SK-N-SH (cell line): ENCODE measurements around the gene DYNLL1. TPM values are rescaled to one million over a fixed set of nuclear protein-coding genes. Genes with fewer than 3 reads are reported as not detected.
"Not testable (repeated sequence)": the region's sequence is repeated elsewhere in the genome, so short reads cannot be mapped to it uniquely, and the experiment has no call there.

Experiments used
- CTCF ChIA-PET: fragments of 300-600, 350-600 bp; formaldehyde crosslinking; extraction: SDS; loops from one replicate; lab custom pipeline; 2021; lab: Yijun Ruan, JAX
- POLR2A ChIA-PET: fragments of 350-600 bp; sonication (Branson Sonifier 250); formaldehyde crosslinking; extraction: SDS; loops from one replicate; lab custom pipeline; 2020; ENCODE audit warnings: antibody characterized with exemption, inconsistent platforms; lab: Yijun Ruan, JAX
- DNase-seq: peaks from one replicate; pipeline ENCODE4 v3.0.0; 2012
- H2AFZ ChIP-seq: fragments of 200-600 bp; sonication (generic); 2 replicates; pipeline ENCODE4 v1.8.1; 2016; ENCODE audit warnings: antibody characterized with exemption, mild to moderate bottlenecking, low read depth
- H3F3A ChIP-seq: fragments of 200-600 bp; sonication (generic); replicated peaks from 2 replicates; pipeline ENCODE3; 2016; ENCODE audit warnings: antibody characterized with exemption, mild to moderate bottlenecking; ENCODE audit not compliant: insufficient read depth
- H3K27ac ChIP-seq, 2 experiments: fragments of 200-500 bp in 1 of 2; fragments of 200-600 bp in 1 of 2; sonication (Bioruptor generic) in 1 of 2; sonication (generic), shearing (Covaris generic) in 1 of 2; 2 replicates each; pipeline versions ENCODE4 v1.5.1 to v1.6.1; 2014 to 2016; ENCODE audit warnings: low read depth in 2 of 2, inconsistent platforms in 1 of 2, low read length in 1 of 2, mild to moderate bottlenecking in 1 of 2, mixed read lengths in 1 of 2
- H3K27me3 ChIP-seq: fragments of 200-600 bp; sonication (generic), shearing (Covaris generic); 2 replicates; pipeline ENCODE4 v1.6.1; 2016; ENCODE audit warnings: mixed run types; ENCODE audit not compliant: insufficient read depth
- H3K36me3 ChIP-seq, 2 experiments: fragments of 200-500 bp in 1 of 2; fragments of 200-600 bp in 1 of 2; sonication (Bioruptor generic) in 1 of 2; sonication (generic) in 1 of 2; replicated peaks in 1 of 2; 2 replicates each; pipeline versions ENCODE3 to v1.5.1; 2014 to 2016; ENCODE audit warnings: low read length in 1 of 2, mild to moderate bottlenecking in 1 of 2; ENCODE audit not compliant: insufficient read depth in 2 of 2, control insufficient read depth in 1 of 2
- H3K4me1 ChIP-seq, 2 experiments: fragments of 200-500 bp in 1 of 2; fragments of 200-600 bp in 1 of 2; sonication (Bioruptor generic) in 1 of 2; sonication (generic), shearing (Covaris generic) in 1 of 2; 2 replicates each; pipeline versions ENCODE4 v1.5.1 to v1.6.1; 2014 to 2016; ENCODE audit warnings: low read depth in 1 of 2, low read length in 1 of 2, mixed run types in 1 of 2; ENCODE audit not compliant: insufficient read depth in 2 of 2, control insufficient read depth in 1 of 2
- H3K4me2 ChIP-seq: fragments of 200-600 bp; sonication (generic), shearing (Covaris generic); 2 replicates; pipeline ENCODE4 v1.6.1; 2017; ENCODE audit warnings: mixed run types
- H3K4me3 ChIP-seq, 2 experiments: fragments of 200-500 bp in 1 of 2; fragments of 200-600 bp in 1 of 2; sonication (Bioruptor generic) in 1 of 2; sonication (generic), shearing (Covaris generic) in 1 of 2; 2 replicates each; pipeline versions ENCODE4 v1.5.1 to v1.8.1; 2014 to 2016; ENCODE audit warnings: low read depth in 2 of 2, inconsistent platforms in 1 of 2, low read length in 1 of 2, mild to moderate bottlenecking in 1 of 2, mixed read lengths in 1 of 2, moderate library complexity in 1 of 2
- H3K79me2 ChIP-seq: fragments of 200-600 bp; sonication (generic); 2 replicates; pipeline ENCODE4 v1.8.1; 2017; ENCODE audit warnings: mild to moderate bottlenecking; ENCODE audit not compliant: insufficient read depth
- H3K9ac ChIP-seq: fragments of 200-600 bp; sonication (generic); 2 replicates; pipeline ENCODE4 v1.6.1; 2017; ENCODE audit warnings: mixed run types
- H3K9me2 ChIP-seq: fragments of 200-600 bp; sonication (generic); 2 replicates; pipeline ENCODE4 v1.6.1; 2017; ENCODE audit warnings: mixed run types
- H3K9me3 ChIP-seq: fragments of 200-600 bp; sonication (generic); 2 replicates; pipeline ENCODE4 v1.6.1; 2017; ENCODE audit warnings: mixed run types, mild to moderate bottlenecking, moderate library complexity
- H4K20me1 ChIP-seq: fragments of 200-600 bp; sonication (generic); 2 replicates; pipeline ENCODE4 v1.6.1; 2017; ENCODE audit warnings: mild to moderate bottlenecking, mixed run types; ENCODE audit not compliant: insufficient read depth
- EP300 ChIP-seq, 2 experiments: IDR thresholded peaks; 2 replicates each; pipeline versions ENCODE4 v1.4.0 to v1.6.1; 2012; ENCODE audit warnings: borderline replicate concordance in 1 of 2, low read depth in 1 of 2, low read length in 1 of 2
- FOXM1 ChIP-seq: IDR thresholded peaks from 2 replicates; pipeline ENCODE4 v1.4.0; 2012; ENCODE audit warnings: low read depth, mild to moderate bottlenecking
- GATA2 ChIP-seq: sonication (generic); formaldehyde crosslinking; IDR thresholded peaks from 2 replicates; pipeline ENCODE4 v1.5.0; 2020; ENCODE audit warnings: mild to moderate bottlenecking, missing genetic modification reagents
- IRF3 ChIP-seq: fragments of 150-350 bp; IDR thresholded peaks from 2 replicates; pipeline ENCODE4 v1.6.1; 2016; ENCODE audit warnings: mild to moderate bottlenecking, low read depth, low read length
- JUND ChIP-seq: IDR thresholded peaks from 2 replicates; pipeline ENCODE4 v1.4.0; 2012
- MXI1 ChIP-seq: IDR thresholded peaks from 2 replicates; pipeline ENCODE4 v1.6.1; 2012; ENCODE audit warnings: mild to moderate bottlenecking, low read depth, low read length, improper control_type of control experiment
- NFIC ChIP-seq: IDR thresholded peaks from 2 replicates; pipeline ENCODE4 v1.4.0; 2012; ENCODE audit warnings: borderline replicate concordance
- NRF1 ChIP-seq: IDR thresholded peaks from 2 replicates; pipeline ENCODE4 v1.6.1; 2012; ENCODE audit warnings: low read depth, mild to moderate bottlenecking, low read length
- POLR2AphosphoS5 ChIP-seq: IDR thresholded peaks from 2 replicates; pipeline ENCODE4 v1.6.1; 2012; ENCODE audit warnings: low read depth, low read length
- RAD21 ChIP-seq: IDR thresholded peaks from 2 replicates; pipeline ENCODE4 v1.6.1; 2012; ENCODE audit warnings: mild to moderate bottlenecking, low read length
- RFX5 ChIP-seq: IDR thresholded peaks from 2 replicates; pipeline ENCODE4 v1.6.1; 2012; ENCODE audit warnings: mild to moderate bottlenecking, improper control_type of control experiment, low read length
- RXRA ChIP-seq: IDR thresholded peaks from 2 replicates; pipeline ENCODE4 v1.4.0; 2012; ENCODE audit warnings: low read depth, mild to moderate bottlenecking, borderline replicate concordance
- TCF12 ChIP-seq: IDR thresholded peaks from 2 replicates; pipeline ENCODE4 v1.4.0; 2012
- TEAD4 ChIP-seq: IDR thresholded peaks from 2 replicates; pipeline ENCODE4 v1.4.0; 2012; ENCODE audit warnings: mild to moderate bottlenecking, borderline replicate concordance; ENCODE audit not compliant: insufficient read depth
- YY1 ChIP-seq: IDR thresholded peaks from 2 replicates; pipeline ENCODE4 v1.4.0; 2012; ENCODE audit warnings: low read depth, mild to moderate bottlenecking
- WGBS: methylation state at CpG from one replicate; pipeline ENCODE4 v1.1.6; 2017; ENCODE audit warnings: low lambda C conversion rate; 5-methylcytosine and 5-hydroxymethylcytosine counted together
- polyA plus RNA-seq, 3 experiments: library from polyadenylated mRNA; depleted of rRNA; stranded (reverse); fragments of >200 nt; gene quantifications; 2 replicates each; pipeline ENCODE4 v1.2.3, GENCODE V29; 2012
- TF ChIP-seq, protein P1 (sequence below): IDR thresholded peaks from 2 replicates; pipeline ENCODE4; 2012
- TF ChIP-seq, protein P2 (sequence below): fragments of 200-600 bp; sonication (generic); IDR thresholded peaks from 2 replicates; pipeline ENCODE4 v1.6.1; 2017; ENCODE audit warnings: antibody characterized with exemption, mild to moderate bottlenecking, moderate library complexity

Gene DYNLL1
- polyA plus RNA-seq, 1 of the 3 experiments (the other 2 are of a cell fraction), result 607 TPM

DNA sequence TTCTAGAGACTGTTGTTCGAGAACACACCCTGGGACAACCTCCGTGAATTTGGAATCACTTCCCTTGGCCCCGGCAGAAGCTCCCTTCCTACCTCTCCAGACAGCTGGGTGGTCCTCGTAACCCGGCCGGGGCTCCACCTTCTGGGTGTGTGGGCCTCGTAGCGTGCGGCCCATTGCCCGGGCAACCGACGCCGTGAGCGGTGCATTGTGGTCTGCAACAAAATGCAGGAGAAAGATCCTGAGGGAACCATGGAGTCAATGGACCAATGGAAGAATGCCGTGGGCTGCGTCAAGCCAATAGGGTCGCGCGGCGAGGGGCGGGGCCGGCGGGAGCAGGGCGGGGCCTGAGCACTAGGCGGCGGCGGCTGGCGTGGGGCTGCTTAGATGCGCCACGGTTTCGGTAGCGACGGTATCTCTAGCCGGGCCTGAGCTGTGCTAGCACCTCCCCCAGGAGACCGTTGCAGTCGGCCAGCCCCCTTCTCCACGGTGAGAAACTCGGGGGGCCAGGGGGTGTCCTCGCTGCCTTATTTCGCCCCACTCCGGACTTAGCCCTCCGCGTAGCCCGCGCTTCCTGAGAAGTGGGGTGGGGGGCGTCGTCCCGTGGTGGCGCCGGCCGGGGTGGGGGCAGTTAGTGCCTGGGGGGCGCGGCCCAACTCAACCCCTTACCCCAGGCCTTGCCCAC lies at the start of gene DYNLL1 (continued):
- TF ChIP-seq NFIC, result no peak
- TF ChIP-seq, protein P1, sequence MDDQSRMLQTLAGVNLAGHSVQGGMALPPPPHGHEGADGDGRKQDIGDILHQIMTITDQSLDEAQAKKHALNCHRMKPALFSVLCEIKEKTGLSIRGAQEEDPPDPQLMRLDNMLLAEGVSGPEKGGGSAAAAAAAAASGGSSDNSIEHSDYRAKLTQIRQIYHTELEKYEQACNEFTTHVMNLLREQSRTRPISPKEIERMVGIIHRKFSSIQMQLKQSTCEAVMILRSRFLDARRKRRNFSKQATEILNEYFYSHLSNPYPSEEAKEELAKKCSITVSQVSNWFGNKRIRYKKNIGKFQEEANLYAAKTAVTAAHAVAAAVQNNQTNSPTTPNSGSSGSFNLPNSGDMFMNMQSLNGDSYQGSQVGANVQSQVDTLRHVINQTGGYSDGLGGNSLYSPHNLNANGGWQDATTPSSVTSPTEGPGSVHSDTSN, result peak; percentile 43; the same call in 1 of the 2 replicates
- peak; percentile 80 for TF ChIP-seq IRF3
- TF ChIP-seq GATA2, result no peak
- TF ChIP-seq RAD21, result no peak
- TF ChIP-seq RXRA, result peak; percentile 95
- TF ChIP-seq MXI1, result peak; percentile 99
- 0 out of 2 replicates have a peak, but pooled peaks have one; percentile 16 for TF ChIP-seq YY1
- TF ChIP-seq NRF1, result no peak
- peak; percentile 51; the same call in 1 of the 2 replicates for TF ChIP-seq TCF12
- peak; percentile 72; the same call in 1 of the 2 replicates for TF ChIP-seq RFX5

DNA sequence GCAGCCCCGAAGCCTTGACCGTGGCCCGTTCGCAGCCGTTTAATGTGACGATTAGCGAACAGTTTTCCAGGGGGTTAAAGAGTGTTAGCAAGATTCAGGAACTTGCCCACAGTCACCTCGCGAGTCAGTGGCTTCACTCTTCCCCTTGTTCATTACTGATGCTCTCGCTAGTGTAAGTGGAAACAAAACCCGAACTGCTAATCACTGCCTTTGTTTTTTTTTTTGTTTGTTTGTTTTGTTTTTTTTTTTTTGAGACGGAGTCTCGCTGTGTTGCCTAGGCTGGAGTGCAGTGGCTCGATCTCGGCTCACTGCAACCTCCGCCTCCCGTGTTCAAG lies 49.1 kb upstream of the DYNLL1 start:
- H3K79me2 ChIP-seq, result peaks cover 90% of the 10 kb centered on the region
- ChIA-PET CTCF (interaction anchor here (1.1 kb wide), 1 partner anchor 20 kb away, joined by 3 read pairs; no protein-coding TSS in a partner anchor), POLR2A (interaction anchor here (0.6 kb wide), 1 partner anchor 260 kb away, joined by 3 read pairs; no protein-coding TSS in a partner anchor)
- H3K9me3 ChIP-seq, H4K20me1 ChIP-seq, H3K4me1 ChIP-seq, DNase-seq, H3K27me3 ChIP-seq, H3K9me2 ChIP-seq: not testable (repeated sequence)
- peak overlapping the region; percentile 80 for H3K4me2 ChIP-seq
- H2AFZ ChIP-seq, result peak overlapping the region; percentile 94
- WGBS, result 7% methylated on average over 17 of the region's 17 CpGs
- peak overlapping the region; percentile 89 for H3K9ac ChIP-seq
- H3K36me3 ChIP-seq, result peaks cover 20 to 55% of the 10 kb centered on the region in 2 experiments
- H3F3A ChIP-seq, result peaks cover 36% of the 10 kb centered on the region
- H3K4me3 ChIP-seq, result peak overlapping the region; percentile 65 to 98
- peak overlapping the region in 1 of 2 experiments; percentile 68; a peak in 1 of 4 replicates for H3K27ac ChIP-seq

DNA sequence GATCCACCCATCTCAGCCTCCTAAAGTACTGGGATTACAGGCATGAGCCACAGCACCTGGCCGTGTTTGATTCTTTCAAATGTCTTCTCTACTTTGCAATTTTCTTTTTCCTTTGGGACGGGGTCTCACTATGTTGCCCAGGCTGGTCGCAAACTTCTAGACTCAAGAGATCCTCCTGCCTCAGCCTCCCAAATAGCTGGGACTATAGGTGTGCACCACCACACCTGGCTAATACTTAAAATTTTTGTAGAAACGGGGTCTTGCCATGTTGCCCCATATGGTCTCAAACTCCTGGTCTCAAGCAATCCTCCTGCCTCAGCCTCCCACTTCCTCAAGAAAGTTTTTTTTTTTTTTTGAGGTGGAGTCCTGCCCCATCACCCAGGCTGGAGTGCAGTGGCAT lies 47.9 kb upstream of the DYNLL1 start:
- peak overlapping the region; percentile 80 for H3K4me2 ChIP-seq

More for the DNA sequence above, 47.9 kb upstream of the DYNLL1 start:
- Histone ChIP-seq H3K4me3 (no peak overlapping the region), H3F3A (peaks cover 33% of the 10 kb centered on the region), H3K9me3 (no peaks in the 10 kb centered on the region), H3K4me1 (peaks cover 0 to 9% of the 10 kb centered on the region in 2 experiments; a peak in 2 of 4 replicates), H2AFZ (no peak overlapping the region), H3K27me3 (no peaks in the 10 kb centered on the region), H3K9ac (no peak overlapping the region), H3K9me2 (no peaks in the 10 kb centered on the region), H3K36me3 (peaks cover 18 to 56% of the 10 kb centered on the region in 2 experiments), H3K27ac (no peak overlapping the region), H3K79me2 (peaks cover 90% of the 10 kb centered on the region), H4K20me1 (peaks cover 3% of the 10 kb centered on the region; the same call in 1 of the 2 replicates)
- no peak for DNase-seq
- TF ChIP-seq FOXM1, result no peak
- TF ChIP-seq RFX5, result no peak
- no peak for TF ChIP-seq EP300 (IDR thresholded peaks at IDR 0.05; ENCODE audit: borderline replicate concordance in 1 of 2, low read depth in 1 of 2, low read length in 1 of 2)
- no peak for TF ChIP-seq TEAD4
- TF ChIP-seq, protein P1, result no peak
- no peak for TF ChIP-seq JUND
- no peak for TF ChIP-seq POLR2AphosphoS5
- TF ChIP-seq, protein P2, sequence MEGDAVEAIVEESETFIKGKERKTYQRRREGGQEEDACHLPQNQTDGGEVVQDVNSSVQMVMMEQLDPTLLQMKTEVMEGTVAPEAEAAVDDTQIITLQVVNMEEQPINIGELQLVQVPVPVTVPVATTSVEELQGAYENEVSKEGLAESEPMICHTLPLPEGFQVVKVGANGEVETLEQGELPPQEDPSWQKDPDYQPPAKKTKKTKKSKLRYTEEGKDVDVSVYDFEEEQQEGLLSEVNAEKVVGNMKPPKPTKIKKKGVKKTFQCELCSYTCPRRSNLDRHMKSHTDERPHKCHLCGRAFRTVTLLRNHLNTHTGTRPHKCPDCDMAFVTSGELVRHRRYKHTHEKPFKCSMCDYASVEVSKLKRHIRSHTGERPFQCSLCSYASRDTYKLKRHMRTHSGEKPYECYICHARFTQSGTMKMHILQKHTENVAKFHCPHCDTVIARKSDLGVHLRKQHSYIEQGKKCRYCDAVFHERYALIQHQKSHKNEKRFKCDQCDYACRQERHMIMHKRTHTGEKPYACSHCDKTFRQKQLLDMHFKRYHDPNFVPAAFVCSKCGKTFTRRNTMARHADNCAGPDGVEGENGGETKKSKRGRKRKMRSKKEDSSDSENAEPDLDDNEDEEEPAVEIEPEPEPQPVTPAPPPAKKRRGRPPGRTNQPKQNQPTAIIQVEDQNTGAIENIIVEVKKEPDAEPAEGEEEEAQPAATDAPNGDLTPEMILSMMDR, result no peak
- POLR2A ChIA-PET, result interaction anchor here (0.7 to 1.0 kb wide), 2 partner anchors 9 to 156 kb away, joined by 3 to 5 read pairs; partner anchors contain the start of gene RNU4-2
- CTCF ChIA-PET, result interaction anchor here (0.6 to 1.4 kb wide), 4 partner anchors 9 to 95 kb away, joined by 3 to 8 read pairs (median 4); no protein-coding TSS in a partner anchor
- 95% methylated on average over 4 of the region's 4 CpGs for WGBS
